DND-41 (cell line): ENCODE data around the gene FDPS.
A peak's percentile ranks its signal among the peaks of the same experiment; 100 is the strongest.
"Not testable (repeated sequence)": the region's sequence is repeated elsewhere in the genome, so short reads cannot be mapped to it uniquely, and the experiment has no call there.

Experiments used
- ATAC-seq: fragments of 200-7000 bp; cut with Tn5 transposase; 3 replicates; pipeline ENCODE4 v1.9.1; 2021; ENCODE audit warnings: low read depth; ENCODE audit not compliant: insufficient read depth
- DNase-seq: peaks from one replicate; pipeline ENCODE4 v3.0.0-alpha.2; 2020
- H2AFZ ChIP-seq: 2 replicates; pipeline ENCODE4 v1.6.0; 2012; ENCODE audit warnings: low read depth, low read length
- H3K27ac ChIP-seq: 2 replicates; pipeline ENCODE4 v1.5.1; 2012; ENCODE audit warnings: low read length, inconsistent platforms
- H3K27me3 ChIP-seq: fragments of 200-600 bp; sonication (generic); 2 replicates; pipeline ENCODE4 v1.6.0; 2012; ENCODE audit warnings: low read length, mild to moderate bottlenecking, inconsistent platforms; ENCODE audit not compliant: insufficient read depth, poor library complexity
- H3K36me3 ChIP-seq: 2 replicates; pipeline ENCODE4 v1.5.1; 2012; ENCODE audit warnings: low read length, inconsistent platforms; ENCODE audit not compliant: insufficient read depth
- H3K4me1 ChIP-seq: 2 replicates; pipeline ENCODE4 v1.5.1; 2012; ENCODE audit warnings: mild to moderate bottlenecking, low read length; ENCODE audit not compliant: insufficient read depth
- H3K4me2 ChIP-seq: 2 replicates; pipeline ENCODE4 v1.6.0; 2012; ENCODE audit warnings: mild to moderate bottlenecking, moderate library complexity, low read length, inconsistent platforms; ENCODE audit not compliant: insufficient read depth
- H3K4me3 ChIP-seq, 2 experiments: fragments of 200-600 bp in 1 of 2; shearing (Covaris generic) in 1 of 2; 2 replicates each; pipeline ENCODE4 v1.5.1; 2012 to 2016; ENCODE audit warnings: inconsistent platforms in 2 of 2, low read length in 2 of 2, mild to moderate bottlenecking in 2 of 2, low read depth in 1 of 2, moderate library complexity in 1 of 2
- H3K79me2 ChIP-seq: 2 replicates; pipeline ENCODE4 v1.6.0; 2012; ENCODE audit warnings: low read length, inconsistent platforms; ENCODE audit not compliant: insufficient read depth
- H3K9ac ChIP-seq: 2 replicates; pipeline ENCODE4 v1.6.0; 2012; ENCODE audit warnings: low read depth, mild to moderate bottlenecking, inconsistent platforms, low read length, moderate library complexity
- H3K9me3 ChIP-seq: 2 replicates; pipeline ENCODE4 v1.5.1; 2012; ENCODE audit warnings: low read length, moderate library complexity, mild to moderate bottlenecking, inconsistent platforms; ENCODE audit not compliant: insufficient read depth, severe bottlenecking
- H4K20me1 ChIP-seq: 2 replicates; pipeline ENCODE4 v1.6.0; 2012; ENCODE audit warnings: low read length; ENCODE audit not compliant: insufficient read depth
- CTCF ChIP-seq: IDR thresholded peaks from 2 replicates; pipeline ENCODE4 v1.5.1; 2012; ENCODE audit warnings: borderline replicate concordance, low read length, moderate library complexity, mild to moderate bottlenecking; ENCODE audit not compliant: poor library complexity, severe bottlenecking; ENCODE audit errors: extremely low read depth
- EZH2 ChIP-seq: IDR thresholded peaks from 3 replicates; pipeline ENCODE4 v1.6.1; 2012; ENCODE audit warnings: borderline replicate concordance, low read depth, mild to moderate bottlenecking, moderate library complexity, low read length, inconsistent platforms; ENCODE audit not compliant: severe bottlenecking

The FDPS gene

DNA sequence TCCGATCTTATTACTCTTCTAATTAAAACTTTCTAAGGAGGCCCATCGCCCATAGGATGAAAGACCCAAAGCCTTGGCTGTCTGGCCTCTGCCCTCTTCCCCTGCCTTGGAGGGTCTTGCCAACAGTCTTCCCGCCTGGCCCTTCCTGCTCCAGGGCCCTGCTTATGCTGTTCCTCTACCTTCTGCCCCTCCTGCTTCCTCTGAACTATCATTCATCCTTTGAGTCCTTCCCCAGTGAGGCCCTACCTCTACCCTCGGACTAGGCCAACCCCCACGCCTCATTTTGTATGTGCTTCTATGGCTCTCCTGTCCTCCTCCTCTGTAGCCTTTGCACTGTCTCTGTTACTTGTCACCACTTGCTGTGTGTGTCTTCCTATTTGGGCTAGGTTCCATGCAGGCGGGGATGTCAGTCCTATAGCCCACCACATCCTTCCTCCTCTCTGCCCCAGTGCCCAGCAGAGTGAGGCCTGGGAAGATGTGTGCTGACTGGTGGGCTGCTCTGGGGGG lies 17.4 kb downstream of the FDPS start:
- H3K9me3 ChIP-seq = no peaks in the 10 kb centered on the region
- TF ChIP-seq EZH2 = no peak
- TF ChIP-seq CTCF = no peak
- H3K79me2 ChIP-seq = peaks cover 16% of the 10 kb centered on the region
- peak overlapping the region; percentile 79; the same call in 1 of the 2 replicates for H3K9ac ChIP-seq
- peak overlapping the region; percentile 86; the same call in 1 of the 2 replicates for H3K4me2 ChIP-seq
- no peak overlapping the region for H2AFZ ChIP-seq
- no peaks in the 10 kb centered on the region for H3K27me3 ChIP-seq
- peak overlapping the region; percentile 11; the same call in 1 of the 2 replicates for H3K27ac ChIP-seq
- no peak for DNase-seq
- no peak overlapping the region for H3K4me3 ChIP-seq
- peaks cover 8% of the 10 kb centered on the region; the same call in 1 of the 2 replicates for H4K20me1 ChIP-seq
- ATAC-seq = no peak
- H3K36me3 ChIP-seq = peaks cover 14% of the 10 kb centered on the region
- peaks cover 34% of the 10 kb centered on the region for H3K4me1 ChIP-seq

DNA sequence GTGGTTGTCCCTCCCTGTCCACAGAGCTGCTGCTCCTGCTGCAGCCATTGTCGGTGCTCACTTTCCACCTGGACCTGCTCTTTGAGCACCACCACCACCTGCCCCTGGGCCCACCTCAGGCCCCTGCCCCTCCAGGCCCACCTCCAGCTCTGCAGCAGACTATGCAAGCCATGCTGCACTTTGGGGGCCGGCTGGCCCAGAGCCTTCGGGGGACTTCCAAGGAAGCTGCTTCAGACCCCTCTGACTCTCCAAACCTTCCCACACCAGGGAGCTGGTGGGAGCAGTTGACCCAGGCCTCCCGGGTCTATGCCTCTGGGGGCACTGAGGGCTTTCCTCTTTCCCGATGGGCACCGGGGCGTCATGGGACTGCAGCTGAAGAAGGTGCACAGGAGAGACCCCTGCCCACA lies 18.0 kb downstream of the FDPS start:
- ATAC-seq = no peak
- Histone ChIP-seq H3K9ac (no peak overlapping the region), H3K36me3 (peaks cover 19% of the 10 kb centered on the region), H3K9me3 (no peaks in the 10 kb centered on the region), H4K20me1 (peaks cover 8% of the 10 kb centered on the region; the same call in 1 of the 2 replicates), H3K4me3 (no peak overlapping the region), H2AFZ (no peak overlapping the region), H3K27me3 (no peaks in the 10 kb centered on the region), H3K4me1 (peaks cover 31% of the 10 kb centered on the region), H3K79me2 (peaks cover 16% of the 10 kb centered on the region), H3K27ac (no peak overlapping the region), H3K4me2 (0 out of 2 replicates have a peak overlapping the region, but pooled peaks have one; percentile 86)
- DNase-seq = no peak
- TF ChIP-seq CTCF (no peak), EZH2 (no peak)

DNA sequence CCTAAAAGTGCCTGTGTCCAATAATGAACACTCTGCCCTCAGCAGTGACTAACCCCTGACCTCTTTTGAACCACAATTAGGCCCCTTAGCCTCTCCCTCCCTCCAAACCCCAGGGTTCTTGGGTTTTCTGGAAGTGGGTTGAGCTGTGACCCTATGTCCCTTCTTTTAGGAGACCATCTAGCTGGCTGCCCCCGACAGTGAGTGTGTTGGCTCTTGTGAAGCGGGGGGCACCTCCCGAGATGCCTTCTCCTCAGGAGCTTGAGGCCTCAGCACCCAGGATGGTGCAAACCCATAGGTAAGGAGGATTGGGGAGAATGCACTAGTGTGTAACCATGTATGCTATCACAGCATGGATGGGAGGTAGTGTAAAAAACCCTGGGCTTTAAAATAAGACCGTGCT lies 19.3 kb downstream of the FDPS start:
- no peak for TF ChIP-seq EZH2
- TF ChIP-seq CTCF = no peak
- peaks cover 20% of the 10 kb centered on the region for H3K4me1 ChIP-seq
- peaks cover 12% of the 10 kb centered on the region for H3K79me2 ChIP-seq
- no peak overlapping the region for H3K9ac ChIP-seq
- H3K36me3 ChIP-seq = peaks cover 19% of the 10 kb centered on the region
- no peak overlapping the region for H3K4me2 ChIP-seq
- H2AFZ ChIP-seq = no peak overlapping the region
- no peaks in the 10 kb centered on the region for H3K27me3 ChIP-seq
- no peak overlapping the region for H3K4me3 ChIP-seq
- 0 out of 2 replicates have a peak, but pooled peaks cover 2% of the 10 kb centered on the region for H4K20me1 ChIP-seq
- DNase-seq = no peak
- no peak for ATAC-seq
- no peak overlapping the region for H3K27ac ChIP-seq
- H3K9me3 ChIP-seq = no peaks in the 10 kb centered on the region

- H3K27me3 ChIP-seq, H3K27ac ChIP-seq, H3K4me2 ChIP-seq, H3K9ac ChIP-seq, H3K4me3 ChIP-seq, H2AFZ ChIP-seq, DNase-seq, H4K20me1 ChIP-seq, ATAC-seq, H3K9me3 ChIP-seq: not testable (repeated sequence)
- peaks cover 10% of the 10 kb centered on the region for H3K79me2 ChIP-seq
- H3K36me3 ChIP-seq = peaks cover 28% of the 10 kb centered on the region
- peaks cover 20% of the 10 kb centered on the region for H3K4me1 ChIP-seq
Observed at GRCh38 chr1:155328856-155329255, 20.2 kb downstream of the FDPS start.
